VCaP (cell line): ENCODE measurements around the gene ANO3.

Experiments used
- H3K27ac ChIP-seq: fragments of 450-650 bp; 2 replicates; pipeline ENCODE4 v1.5.1; 2017
- CTCF ChIP-seq: fragments of 450-650 bp; conservative IDR thresholded peaks from 2 replicates; pipeline ENCODE4 v1.5.1; 2017; ENCODE audit warnings: mild to moderate bottlenecking, moderate library complexity

Gene ANO3

GRCh38 chr11:26662916-26663315 is 331.0 kb downstream of the ANO3 start:
- TF ChIP-seq CTCF: no peak
- H3K27ac ChIP-seq: no peak overlapping the region

GRCh38 chr11:26665036-26665435 is 333.1 kb downstream of the ANO3 start:
- no peak overlapping the region for H3K27ac ChIP-seq
- TF ChIP-seq CTCF: no peak

GRCh38 chr11:26665946-26666345 is 334.0 kb downstream of the ANO3 start:
- TF ChIP-seq CTCF: no peak
- H3K27ac ChIP-seq: no peak overlapping the region

- TF ChIP-seq CTCF: no peak
- H3K27ac ChIP-seq: no peak overlapping the region
These were observed 343.5 kb downstream of the ANO3 start for GRCh38 chr11:26675233-26675928.

- no peak overlapping the region for H3K27ac ChIP-seq
- no peak for TF ChIP-seq CTCF
These were observed 344.7 kb downstream of the ANO3 start for GRCh38 chr11:26676641-26677040.

DNA sequence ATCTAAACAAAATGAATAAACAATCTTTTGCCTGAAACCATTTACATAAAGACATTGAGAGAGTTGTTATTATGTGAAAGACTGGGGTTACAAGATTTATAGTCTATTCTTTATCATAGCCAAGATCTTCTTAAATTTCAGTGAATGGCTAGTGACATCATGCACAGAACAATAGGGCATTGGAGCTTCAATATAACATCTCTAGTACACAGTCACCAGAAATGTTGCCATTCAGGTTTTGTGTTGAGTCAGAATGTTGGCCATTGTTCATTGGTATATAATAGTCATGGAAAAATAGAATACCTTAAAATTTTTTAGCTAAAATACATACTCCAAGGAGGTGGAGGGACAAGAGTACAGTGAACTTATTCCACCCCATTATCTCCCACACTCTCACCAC is 345.6 kb downstream of the ANO3 start:
- H3K27ac ChIP-seq: no peak overlapping the region
- no peak for TF ChIP-seq CTCF

- H3K27ac ChIP-seq: no peak overlapping the region
- no peak for TF ChIP-seq CTCF
These were observed 355.4 kb downstream of the ANO3 start for GRCh38 chr11:26687351-26687750.
